BLaER1 (cell line): Measurements from ENCODE around the gene BRD1.

ENCODE experiments used
- H3K27ac ChIP-seq: shearing (Covaris generic); formaldehyde crosslinking; 2 replicates; pipeline ENCODE4 v1.8.1; 2022
- H3K27me3 ChIP-seq: shearing (Covaris generic); formaldehyde crosslinking; 2 replicates; pipeline ENCODE4 v1.8.1; 2022
- H3K36me3 ChIP-seq: shearing (Covaris generic); formaldehyde crosslinking; 2 replicates; pipeline ENCODE4 v1.8.1; 2022
- H3K4me1 ChIP-seq: shearing (Covaris generic); formaldehyde crosslinking; 2 replicates; pipeline ENCODE4 v1.8.1; 2022
- H3K4me2 ChIP-seq: shearing (Covaris generic); formaldehyde crosslinking; 2 replicates; pipeline ENCODE4 v1.8.1; 2022
- H3K4me3 ChIP-seq: shearing (Covaris generic); formaldehyde crosslinking; 2 replicates; pipeline ENCODE4 v1.8.1; 2022
- H3K9ac ChIP-seq: shearing (Covaris generic); formaldehyde crosslinking; 2 replicates; pipeline ENCODE4 v1.8.1; 2022
- H3K9me3 ChIP-seq: shearing (Covaris generic); formaldehyde crosslinking; 2 replicates; pipeline ENCODE4 v1.8.1; 2022
- H4K20me1 ChIP-seq: shearing (Covaris generic); formaldehyde crosslinking; 2 replicates; pipeline ENCODE4 v1.8.1; 2022
- Cebpa-rat ChIP-seq: shearing (Covaris generic); IDR thresholded peaks from 2 replicates; pipeline ENCODE4 v1.8.1; 2022

Gene BRD1

DNA sequence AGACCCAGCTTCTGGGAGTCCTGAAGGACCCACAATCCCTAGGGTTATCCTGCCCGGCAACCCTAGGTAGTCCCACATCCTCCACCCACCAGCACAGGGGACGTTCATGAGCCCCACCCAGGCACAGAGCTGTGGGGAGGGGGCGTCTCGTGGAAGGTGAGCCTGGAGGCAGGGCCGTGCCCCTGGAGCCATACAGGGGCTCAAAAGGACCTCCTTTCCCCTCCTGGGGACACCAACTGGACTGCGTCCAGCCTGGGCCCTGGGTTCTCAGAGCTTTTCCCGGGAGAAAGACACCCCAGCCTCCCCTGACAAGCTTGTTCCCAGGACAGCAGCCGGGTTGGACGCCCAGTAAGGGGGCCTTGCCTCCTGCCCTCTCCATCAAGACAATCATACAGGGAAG, 78.4 kb downstream of the BRD1 start:
- H3K27me3 ChIP-seq: no peaks in the 10 kb centered on the region
- no peak overlapping the region for H3K27ac ChIP-seq

DNA sequence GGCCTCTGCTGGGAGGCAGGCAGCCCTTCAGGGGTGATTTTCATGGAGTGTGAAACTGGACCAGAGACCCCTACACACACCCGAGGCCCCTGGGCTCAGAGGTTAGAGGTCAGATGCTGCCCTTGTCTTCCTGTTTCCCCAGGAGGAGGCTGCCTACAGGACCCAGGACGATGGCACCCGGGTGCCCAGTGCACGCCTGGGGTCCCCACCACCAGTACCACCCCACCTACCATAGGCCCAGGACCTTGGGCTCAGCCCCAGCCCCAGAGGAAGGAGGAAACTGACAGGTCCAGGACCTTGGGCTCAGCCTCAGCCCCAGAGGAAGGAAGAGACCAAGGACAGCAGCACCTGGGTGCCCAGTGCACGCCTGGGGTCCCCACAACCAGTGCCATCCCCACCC, 79.2 kb downstream of the BRD1 start:
- Histone ChIP-seq H3K36me3 (no peaks in the 10 kb centered on the region), H4K20me1 (no peaks in the 10 kb centered on the region), H3K4me2 (no peak overlapping the region), H3K4me3 (no peak overlapping the region), H3K27ac (no peak overlapping the region), H3K4me1 (peaks cover 14% of the 10 kb centered on the region; the same call in 1 of the 2 replicates), H3K9ac (no peak overlapping the region), H3K9me3 (peaks cover 46% of the 10 kb centered on the region), H3K27me3 (no peaks in the 10 kb centered on the region)
- no peak for TF ChIP-seq Cebpa-rat

More for the DNA sequence above, 78.4 kb downstream of the BRD1 start:
- peaks cover 14% of the 10 kb centered on the region; the same call in 1 of the 2 replicates for H3K4me1 ChIP-seq
- H3K4me2 ChIP-seq: no peak overlapping the region
- H3K36me3 ChIP-seq: no peaks in the 10 kb centered on the region
- H3K9me3 ChIP-seq: peaks cover 39% of the 10 kb centered on the region
- H4K20me1 ChIP-seq: no peaks in the 10 kb centered on the region
- no peak overlapping the region for H3K4me3 ChIP-seq
- no peak for TF ChIP-seq Cebpa-rat
- no peak overlapping the region for H3K9ac ChIP-seq

DNA sequence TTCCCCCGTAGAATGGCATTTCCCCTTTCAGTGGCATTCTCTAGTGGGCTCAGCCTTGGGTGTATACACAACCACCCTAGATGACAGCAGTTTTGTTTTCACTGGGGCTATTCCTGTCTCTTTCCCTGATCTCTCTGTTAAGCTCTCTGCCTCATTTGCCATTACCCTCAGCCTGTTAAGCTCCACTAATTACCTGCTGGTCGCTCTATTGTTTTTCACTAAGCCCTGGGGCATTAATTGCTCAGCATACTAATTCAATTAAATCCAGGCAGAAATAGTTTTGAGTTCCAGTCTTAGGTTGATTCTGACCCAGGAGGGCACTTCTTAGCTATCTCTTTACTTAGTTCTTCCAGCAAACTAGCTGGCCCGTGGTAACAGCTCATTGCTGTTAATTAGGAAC, 80.0 kb downstream of the BRD1 start:
- Histone ChIP-seq H3K9me3 (peaks cover 51% of the 10 kb centered on the region), H3K36me3 (no peaks in the 10 kb centered on the region), H3K9ac (no peak overlapping the region), H3K4me2 (no peak overlapping the region), H3K27me3 (no peaks in the 10 kb centered on the region), H3K27ac (no peak overlapping the region), H3K4me1 (peaks cover 6% of the 10 kb centered on the region; the same call in 1 of the 2 replicates), H4K20me1 (no peaks in the 10 kb centered on the region), H3K4me3 (no peak overlapping the region)
- no peak for TF ChIP-seq Cebpa-rat

DNA sequence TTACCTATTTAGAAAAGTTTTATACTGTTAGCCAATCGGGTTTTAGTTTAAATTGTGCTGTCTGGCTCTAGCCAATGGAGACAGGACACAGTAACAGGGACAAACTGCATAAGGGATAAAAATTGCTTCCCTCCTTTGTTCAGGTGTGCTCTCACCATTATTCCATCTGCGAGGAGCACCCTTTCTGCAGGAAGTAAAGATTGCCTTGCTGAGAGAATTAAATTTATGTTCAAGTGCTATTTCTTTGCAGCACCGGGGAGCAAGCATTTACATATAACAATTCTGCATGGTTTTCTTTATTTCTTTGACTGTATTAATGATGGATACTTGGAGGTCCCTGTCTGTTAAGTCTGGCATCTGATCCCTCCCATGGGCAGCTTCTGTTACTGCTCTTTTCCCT, 80.5 kb downstream of the BRD1 start:
- Histone ChIP-seq H4K20me1 (no peaks in the 10 kb centered on the region), H3K27ac (no peak overlapping the region), H3K36me3 (no peaks in the 10 kb centered on the region), H3K4me1 (no peaks in the 10 kb centered on the region), H3K27me3 (no peaks in the 10 kb centered on the region), H3K9ac (no peak overlapping the region), H3K4me3 (no peak overlapping the region), H3K4me2 (no peak overlapping the region), H3K9me3 (peaks cover 51% of the 10 kb centered on the region)
- no peak for TF ChIP-seq Cebpa-rat

DNA sequence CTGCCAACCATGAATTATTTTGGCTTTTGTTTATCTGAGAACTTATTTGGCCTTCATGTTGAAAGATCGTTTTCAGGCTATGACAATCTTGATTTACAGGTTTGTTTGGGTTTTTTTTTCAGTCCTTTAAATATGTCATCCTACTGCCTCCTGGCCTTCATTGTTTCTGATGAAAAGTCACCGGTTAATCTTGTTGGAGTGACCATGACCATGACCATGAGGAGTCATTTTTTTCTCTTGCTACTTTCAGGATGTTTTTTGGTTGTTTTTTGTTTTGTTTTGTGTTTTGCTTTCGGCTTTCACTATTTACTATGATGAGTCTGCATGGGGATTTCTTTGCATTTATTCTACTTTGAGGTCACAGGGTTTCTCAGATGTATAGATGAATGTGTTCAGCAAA, 81.6 kb downstream of the BRD1 start:
- H3K4me3 ChIP-seq: no peak overlapping the region
- H3K36me3 ChIP-seq: no peaks in the 10 kb centered on the region
- no peak overlapping the region for H3K27ac ChIP-seq
- TF ChIP-seq Cebpa-rat: no peak
- H3K27me3 ChIP-seq: no peaks in the 10 kb centered on the region
- H3K4me2 ChIP-seq: no peak overlapping the region
- H4K20me1 ChIP-seq: no peaks in the 10 kb centered on the region
- H3K9me3 ChIP-seq: peaks cover 52% of the 10 kb centered on the region
- H3K9ac ChIP-seq: no peak overlapping the region
- H3K4me1 ChIP-seq: no peaks in the 10 kb centered on the region

DNA sequence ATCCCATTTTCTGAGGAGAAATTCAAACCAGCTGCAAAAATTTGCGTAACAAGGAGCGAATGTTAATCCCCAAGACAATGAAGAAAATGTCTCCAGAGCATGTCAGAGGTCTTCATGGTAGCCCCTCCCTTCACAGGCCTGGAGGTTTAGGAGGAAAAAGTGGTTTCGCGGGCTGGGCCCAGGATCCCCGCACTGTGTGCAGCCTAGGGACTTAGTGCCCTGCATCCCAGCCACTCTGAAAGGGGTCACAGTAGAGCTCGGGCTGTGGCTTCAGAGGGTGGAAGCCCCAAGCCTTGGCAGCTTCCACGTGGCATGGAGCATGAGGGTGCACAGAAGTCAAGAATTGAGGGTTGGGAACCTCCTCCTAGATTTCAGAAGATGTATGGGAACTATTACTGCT, 87.4 kb downstream of the BRD1 start:
- H3K9me3 ChIP-seq: peaks cover 62% of the 10 kb centered on the region
- no peak overlapping the region for H3K4me2 ChIP-seq
- H3K4me1 ChIP-seq: peaks cover 9% of the 10 kb centered on the region
- no peak for TF ChIP-seq Cebpa-rat
- no peak overlapping the region for H3K27ac ChIP-seq
- no peak overlapping the region for H3K9ac ChIP-seq
- H3K4me3 ChIP-seq: no peak overlapping the region
- H3K36me3 ChIP-seq: no peaks in the 10 kb centered on the region
- 0 out of 2 replicates have a peak, but pooled peaks cover 9% of the 10 kb centered on the region for H4K20me1 ChIP-seq
- peaks cover 22% of the 10 kb centered on the region for H3K27me3 ChIP-seq

DNA sequence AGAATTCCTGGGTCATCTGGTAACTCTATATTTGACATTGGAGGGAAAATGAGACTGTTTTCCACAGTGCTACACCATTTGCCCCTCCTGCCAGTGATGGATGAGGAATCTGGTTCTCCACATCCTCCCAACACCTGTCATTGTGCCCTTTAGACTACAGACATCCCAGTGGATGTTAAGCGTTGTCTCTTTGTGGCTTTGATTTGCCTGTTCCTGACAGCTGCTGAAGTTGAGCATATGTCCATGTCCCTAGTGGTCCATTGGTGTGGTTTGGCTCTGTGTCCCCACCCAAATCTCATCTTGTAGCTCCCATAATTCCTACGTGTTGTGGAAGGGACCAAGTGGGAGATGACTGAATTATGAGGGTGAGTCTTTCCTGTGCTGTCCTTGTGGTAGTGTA, 88.5 kb downstream of the BRD1 start:
- no peak for TF ChIP-seq Cebpa-rat
- Histone ChIP-seq H3K4me2 (no peak overlapping the region), H3K4me3 (no peak overlapping the region), H3K36me3 (no peaks in the 10 kb centered on the region), H3K9me3 (peaks cover 53% of the 10 kb centered on the region), H4K20me1 (peaks cover 20% of the 10 kb centered on the region), H3K27me3 (peaks cover 33% of the 10 kb centered on the region), H3K27ac (no peak overlapping the region), H3K9ac (no peak overlapping the region), H3K4me1 (peaks cover 16% of the 10 kb centered on the region)

DNA sequence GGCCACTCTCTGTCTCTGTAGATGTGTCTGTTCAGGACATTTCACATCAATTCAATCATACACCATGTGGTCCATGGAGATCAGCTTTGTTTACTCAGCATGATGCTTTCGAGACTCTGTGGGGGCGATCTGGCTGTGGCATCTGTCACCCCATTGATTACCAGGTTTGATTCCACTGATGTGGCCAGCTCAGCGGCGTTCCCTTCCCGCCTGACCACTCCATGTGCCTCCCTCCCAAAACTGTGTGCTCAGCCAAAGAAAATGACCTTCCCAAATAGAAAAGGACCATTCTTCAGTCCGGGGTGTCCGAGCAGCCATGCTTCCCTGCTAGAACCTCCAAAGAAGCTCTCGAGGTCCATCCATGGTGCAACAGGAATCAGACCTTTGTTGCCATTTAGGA, 89.1 kb downstream of the BRD1 start:
- Histone ChIP-seq H3K4me1 (peaks cover 22% of the 10 kb centered on the region), H3K4me2 (no peak overlapping the region), H4K20me1 (peaks cover 26% of the 10 kb centered on the region), H3K4me3 (no peak overlapping the region), H3K27me3 (peaks cover 38% of the 10 kb centered on the region), H3K9me3 (peaks cover 48% of the 10 kb centered on the region), H3K27ac (no peak overlapping the region), H3K36me3 (no peaks in the 10 kb centered on the region), H3K9ac (no peak overlapping the region)
- TF ChIP-seq Cebpa-rat: no peak

DNA sequence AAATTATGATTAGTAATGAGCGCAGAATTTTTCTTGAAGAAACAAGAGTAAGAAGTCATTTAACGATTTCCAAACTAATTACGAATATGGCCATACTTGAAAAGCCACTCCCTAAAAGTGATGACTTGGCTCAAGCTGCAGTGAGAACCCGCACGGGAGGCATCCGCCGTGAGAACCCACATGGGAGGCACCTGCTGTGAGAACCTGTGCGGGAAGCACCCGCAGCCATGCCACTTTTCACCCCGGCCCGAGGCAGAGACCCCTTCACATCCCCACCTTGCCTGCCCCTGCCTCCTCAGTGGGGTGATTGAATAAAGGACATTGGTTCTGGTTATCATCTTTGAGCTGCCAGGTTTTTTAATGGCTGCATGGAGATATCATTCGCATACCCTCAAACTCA, 89.7 kb downstream of the BRD1 start:
- Histone ChIP-seq H4K20me1 (peaks cover 29% of the 10 kb centered on the region), H3K4me1 (peaks cover 27% of the 10 kb centered on the region), H3K9me3 (peaks cover 42% of the 10 kb centered on the region), H3K27ac (no peak overlapping the region), H3K36me3 (no peaks in the 10 kb centered on the region), H3K27me3 (peaks cover 44% of the 10 kb centered on the region), H3K9ac (no peak overlapping the region), H3K4me2 (no peak overlapping the region), H3K4me3 (no peak overlapping the region)
- TF ChIP-seq Cebpa-rat: no peak

DNA sequence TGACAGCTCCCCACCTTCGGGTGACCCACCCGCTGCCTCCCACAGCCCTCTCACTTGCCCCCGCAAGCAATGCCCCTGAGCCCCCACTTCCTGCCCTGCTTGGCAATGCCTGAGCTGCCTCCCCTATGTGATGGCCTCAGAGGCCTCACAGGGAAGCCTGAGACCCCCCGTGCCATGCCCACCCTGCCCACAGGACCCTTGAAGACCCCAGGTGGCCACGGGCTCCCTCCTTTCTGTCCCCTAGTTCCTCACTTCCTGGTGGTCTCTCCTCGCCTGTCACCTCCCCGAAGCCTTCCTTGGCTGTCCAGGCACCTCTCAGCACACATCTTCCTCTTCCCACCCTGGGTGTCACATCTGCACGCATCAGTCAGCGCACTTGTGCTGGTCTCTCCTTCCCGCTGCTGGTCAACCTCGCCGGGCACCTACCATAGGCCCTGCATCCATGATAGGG, 90.5 kb downstream of the BRD1 start:
- no peak for TF ChIP-seq Cebpa-rat

DNA sequence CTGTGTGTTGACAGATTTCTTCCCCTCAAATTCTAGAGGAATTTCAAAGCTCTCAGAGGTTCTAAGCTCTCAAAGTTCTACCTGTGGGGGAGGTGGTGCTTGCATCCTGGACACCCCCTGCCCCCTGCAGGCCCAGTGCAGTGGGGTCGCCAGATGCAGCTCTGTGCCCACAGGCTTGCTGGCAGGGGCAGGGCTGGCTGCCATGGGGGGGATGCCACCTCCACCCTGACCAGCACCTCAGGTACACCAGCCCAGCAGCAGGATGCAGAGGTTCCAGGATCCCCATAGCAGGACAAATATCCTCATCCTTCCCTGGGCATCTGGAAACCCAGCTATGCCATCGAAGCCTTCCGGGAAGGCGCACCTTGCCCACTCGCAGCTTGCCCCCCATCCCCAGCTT, 91.1 kb downstream of the BRD1 start:
- no peaks in the 10 kb centered on the region for H3K36me3 ChIP-seq
- peaks cover 49% of the 10 kb centered on the region for H3K9me3 ChIP-seq
- no peak overlapping the region for H3K4me2 ChIP-seq
- H3K9ac ChIP-seq: no peak overlapping the region
- H3K4me1 ChIP-seq: peaks cover 29% of the 10 kb centered on the region
- no peak overlapping the region for H3K4me3 ChIP-seq
- H3K27me3 ChIP-seq: peaks cover 59% of the 10 kb centered on the region
- H4K20me1 ChIP-seq: peaks cover 29% of the 10 kb centered on the region
- H3K27ac ChIP-seq: no peak overlapping the region
- TF ChIP-seq Cebpa-rat: no peak

More for the DNA sequence above, 90.5 kb downstream of the BRD1 start:
- Histone ChIP-seq H3K4me3 (no peak overlapping the region), H3K4me1 (peaks cover 29% of the 10 kb centered on the region), H3K9ac (no peak overlapping the region), H3K27ac (no peak overlapping the region), H3K4me2 (no peak overlapping the region), H4K20me1 (peaks cover 29% of the 10 kb centered on the region), H3K27me3 (peaks cover 53% of the 10 kb centered on the region), H3K36me3 (no peaks in the 10 kb centered on the region), H3K9me3 (peaks cover 46% of the 10 kb centered on the region)
